HepG2 (cell line): ENCODE data around the gene PKM. TPM values are rescaled to one million over a fixed set of nuclear protein-coding genes. Genes with fewer than 3 reads are reported as not detected.

ENCODE experiments used
- ATAC-seq: fragments of 200-7000 bp; cut with Tn5 transposase; 3 replicates; pipeline ENCODE4 v1.9.1; 2020; ENCODE audit warnings: mild to moderate bottlenecking, moderate library complexity
- BruUV-seq: library from RNA; stranded (reverse); fragments of 400-500 nt; replicated peaks from 2 replicates; lab custom pipeline; 2021; lab: Mats Ljungman, UMichigan
- CTCF ChIA-PET: fragments of 300-600 bp; formaldehyde crosslinking; extraction: SDS; loops from one replicate; lab custom pipeline; 2021; ENCODE audit warnings: low total read pairs, inconsistent platforms, low intra/inter-chr PET ratio; lab: Yijun Ruan, JAX
- POLR2A ChIA-PET: fragments of 350-600 bp; sonication (Branson Sonifier 250); formaldehyde crosslinking; loops from one replicate; lab custom pipeline; 2020; ENCODE audit warnings: antibody characterized with exemption, inconsistent platforms; lab: Yijun Ruan, JAX
- DNase-seq: peaks from one replicate; pipeline ENCODE4 v3.0.0-alpha.2; 2015; ENCODE audit warnings: low spot score
- FAIRE-seq: peaks from 3 replicates; lab custom pipeline; 2011; peaks lifted over from hg19 to GRCh38; lab: Jason Lieb, UNC
- H2AFZ ChIP-seq: one replicate; pipeline ENCODE4 v1.6.1; 2011; ENCODE audit warnings: low read length, inconsistent platforms
- H3K27ac ChIP-seq: fragments of 300-600 bp; 3 replicates; pipeline ENCODE4 v1.8.0; 2011; ENCODE audit warnings: mixed run types, mild to moderate bottlenecking, mixed read lengths, low read length, inconsistent platforms; ENCODE audit not compliant: insufficient read depth; ENCODE audit errors: extremely low read length
- H3K27me3 ChIP-seq, 2 experiments: fragments of 200-600 bp in 1 of 2; 2 replicates in 1 of 2; 3 replicates in 1 of 2; pipeline versions ENCODE4 v1.6.0 to v1.8.0; 2011; ENCODE audit warnings: low read length in 2 of 2, mild to moderate bottlenecking in 2 of 2, moderate library complexity in 2 of 2, inconsistent platforms in 1 of 2; ENCODE audit not compliant: insufficient read depth in 2 of 2, control insufficient read depth in 1 of 2
- H3K36me3 ChIP-seq, 2 experiments: fragments of 200-600 bp in 1 of 2; replicated peaks in 1 of 2; 2 replicates in 1 of 2; 3 replicates in 1 of 2; pipeline versions ENCODE4 v1.5.1 to v1.8.0; 2011; ENCODE audit warnings: low read length in 2 of 2, inconsistent platforms in 1 of 2; ENCODE audit not compliant: insufficient read depth in 2 of 2, control insufficient read depth in 1 of 2
- H3K4me1 ChIP-seq: 2 replicates; pipeline ENCODE4 v1.5.1; 2012; ENCODE audit warnings: low read length, inconsistent platforms; ENCODE audit not compliant: insufficient read depth
- H3K4me2 ChIP-seq: 2 replicates; pipeline ENCODE4 v1.6.0; 2011; ENCODE audit warnings: low read depth, low read length, inconsistent platforms
- H3K4me3 ChIP-seq, 3 experiments: fragments of 200-600 bp in 1 of 3; sonication (generic), shearing (Covaris generic) in 1 of 3; replicated peaks in 1 of 3; 2 replicates each; pipeline ENCODE4 v1.5.1; 2011 to 2016; ENCODE audit warnings: low read length in 3 of 3, inconsistent platforms in 2 of 3, low read depth in 2 of 3, mild to moderate bottlenecking in 2 of 3, control low read depth in 1 of 3, mixed read lengths in 1 of 3; ENCODE audit not compliant: insufficient read depth in 1 of 3
- H3K79me2 ChIP-seq: one replicate; pipeline ENCODE4 v1.6.1; 2011; ENCODE audit warnings: low read length, inconsistent platforms; ENCODE audit not compliant: insufficient read depth
- H3K9ac ChIP-seq: 2 replicates; pipeline ENCODE4 v1.6.0; 2011; ENCODE audit warnings: mild to moderate bottlenecking, low read depth, low read length, inconsistent platforms; ENCODE audit not compliant: insufficient read depth
- H3K9me3 ChIP-seq: 2 replicates; pipeline ENCODE4 v1.5.1; 2012; ENCODE audit warnings: mild to moderate bottlenecking, low read length
- H4K20me1 ChIP-seq: 2 replicates; pipeline ENCODE4 v1.6.0; 2011; ENCODE audit warnings: inconsistent platforms, mild to moderate bottlenecking, low read length, moderate library complexity; ENCODE audit not compliant: insufficient read depth
- ARID3A ChIP-seq: IDR thresholded peaks from 2 replicates; pipeline ENCODE4 v1.6.1; 2012; ENCODE audit warnings: low read depth, low read length, improper control_type of control experiment
- CENPX ChIP-seq: sonication (generic); formaldehyde crosslinking; IDR thresholded peaks from 2 replicates; pipeline ENCODE4 v1.9.0; 2021; ENCODE audit warnings: mild to moderate bottlenecking, missing genetic modification reagents, moderate library complexity
- ELF3 ChIP-seq: IDR thresholded peaks from 2 replicates; pipeline ENCODE4 v1.6.1; 2016; ENCODE audit warnings: missing genetic modification reagents, missing compliant biosample characterization
- ISL2 ChIP-seq: sonication (generic); formaldehyde crosslinking; IDR thresholded peaks from 2 replicates; pipeline ENCODE4 v1.5.0; 2020; ENCODE audit warnings: missing genetic modification reagents
- RFX1 ChIP-seq: fragments of 450-650 bp; IDR thresholded peaks from 2 replicates; pipeline ENCODE4 v1.6.1; 2017
- RORA ChIP-seq: sonication (generic); formaldehyde crosslinking; IDR thresholded peaks from 2 replicates; pipeline ENCODE4 v1.5.0; 2020; ENCODE audit warnings: mild to moderate bottlenecking, missing genetic modification reagents, moderate library complexity
- TCF12 ChIP-seq, 2 experiments: fragments of 450-650 bp in 1 of 2; sonication (generic) in 1 of 2; formaldehyde crosslinking in 1 of 2; IDR thresholded peaks; 2 replicates each; pipeline versions ENCODE4 v1.6.1 to v1.8.0; 2017 to 2022; ENCODE audit warnings: antibody characterized with exemption in 1 of 2, mild to moderate bottlenecking in 1 of 2, missing genetic modification reagents in 1 of 2, moderate library complexity in 1 of 2
- THAP8 ChIP-seq: sonication (generic); formaldehyde crosslinking; IDR thresholded peaks from 2 replicates; pipeline ENCODE4 v1.5.1; 2020; ENCODE audit warnings: missing genetic modification reagents, mild to moderate bottlenecking, borderline replicate concordance
- U2AF2 ChIP-seq: fragments of 200-400 bp; formaldehyde crosslinking; IDR thresholded peaks from 2 replicates; pipeline ENCODE4 v1.6.1; 2017; ENCODE audit warnings: low read depth, mild to moderate bottlenecking, low read length
- ZBTB7A ChIP-seq: sonication (generic); formaldehyde crosslinking; IDR thresholded peaks from 2 replicates; pipeline ENCODE4 v1.8.0; 2022; ENCODE audit warnings: mild to moderate bottlenecking, missing genetic modification reagents
- ZBTB7B ChIP-seq: sonication (generic); formaldehyde crosslinking; IDR thresholded peaks from 2 replicates; pipeline ENCODE4 v1.4.0; 2020; ENCODE audit warnings: missing genetic modification reagents
- ZNF20 ChIP-seq: sonication (generic); formaldehyde crosslinking; IDR thresholded peaks from 2 replicates; pipeline ENCODE4 v1.4.0; 2020; ENCODE audit warnings: mild to moderate bottlenecking, moderate library complexity, missing genetic modification reagents
- ZNF468 ChIP-seq: sonication (generic); formaldehyde crosslinking; IDR thresholded peaks from 2 replicates; pipeline ENCODE4 v1.8.0; 2022; ENCODE audit warnings: mild to moderate bottlenecking, moderate library complexity, missing genetic modification reagents
- ZNF569 ChIP-seq: sonication (generic); formaldehyde crosslinking; IDR thresholded peaks from 2 replicates; pipeline ENCODE4 v1.5.0; 2020; ENCODE audit warnings: mild to moderate bottlenecking, missing genetic modification reagents, moderate library complexity, borderline replicate concordance
- ZNF597 ChIP-seq: sonication (generic); formaldehyde crosslinking; IDR thresholded peaks from 2 replicates; pipeline ENCODE4 v1.5.0; 2020; ENCODE audit warnings: missing genetic modification reagents
- ZNF605 ChIP-seq: sonication (generic); formaldehyde crosslinking; IDR thresholded peaks from 2 replicates; pipeline ENCODE4 v1.8.0; 2022; ENCODE audit warnings: mild to moderate bottlenecking, missing genetic modification reagents
- ZNF775 ChIP-seq: sonication (generic); formaldehyde crosslinking; IDR thresholded peaks from 2 replicates; pipeline ENCODE4 v1.4.0; 2020; ENCODE audit warnings: missing genetic modification reagents, mild to moderate bottlenecking, moderate library complexity, borderline replicate concordance
- WGBS: methylation state at CpG from one replicate; pipeline ENCODE4 v1.1.6; 2017; ENCODE audit warnings: low lambda C conversion rate; 5-methylcytosine and 5-hydroxymethylcytosine counted together
- in situ Hi-C: cut with HindIII; loops from 2 replicates; pipeline ENCODE4 v1.10.0; 2017; ENCODE audit warnings: low pct_unique_long_range_greater_than_20kb; ENCODE audit not compliant: extremely low pct_ligation_motif_present
- intact Hi-C: fragments of 100-400 bp; cut with micrococcal nuclease; formaldehyde crosslinking; loops from one replicate; pipeline ENCODE4 v1.10.0; 2022; ENCODE audit not compliant: unreplicated experiment
- polyA plus RNA-seq, 8 experiments: library from polyadenylated mRNA; depleted of rRNA in 3 of 8; stranded (reverse) in 7 of 8; unstranded in 1 of 8; fragments of >200 nt; fragmentation: Illumina TruSeq in 4 of 8; extraction: Trizol in 4 of 8; gene quantifications; 2 replicates each; pipeline versions ENCODE4 v1.2.1 to v1.2.3, GENCODE V29; 2011 to 2016; ENCODE audit warnings: low read depth in 4 of 8, missing spikeins in 1 of 8, mixed read lengths in 1 of 8; ENCODE audit not compliant: insufficient read depth in 1 of 8
- total RNA-seq, 5 experiments: library from RNA; depleted of rRNA; stranded (reverse); fragments of >200 nt; fragmentation: Illumina TruSeq; extraction: Trizol; gene quantifications; 2 replicates each; pipeline ENCODE4 v1.2.3, GENCODE V29; 2016; ENCODE audit warnings: low read depth in 1 of 5

PKM gene
- total and polyA plus RNA-seq, 2 of the 13 experiments (the other 11 are each of a cell fraction or from before 2014, with no cell fraction given) = 488 to 780 TPM

GRCh38 chr15:72163719-72164118 lies 67.3 kb downstream of the PKM start:
- Histone ChIP-seq H4K20me1 (no peaks in the 10 kb centered on the region), H2AFZ (no peak overlapping the region)
- no peak for ATAC-seq
- WGBS = 29% methylated on average over 3 of the region's 4 CpGs
- TF ChIP-seq ZNF775 (CRISPR knock-in tag) (no peak), RORA (CRISPR knock-in tag) (no peak), RFX1 (peak; percentile 10; the same call in 1 of the 2 replicates), ZNF597 (CRISPR knock-in tag) (no peak)
- TF ChIP-seq, all 625 proteins: peak for 1
- Histone ChIP-seq H3K27ac (no peak overlapping the region), H3K9me3 (no peaks in the 10 kb centered on the region), H3K4me1 (peaks cover 32% of the 10 kb centered on the region), H3K4me2 (no peak overlapping the region), H3K79me2 (no peaks in the 10 kb centered on the region), H3K4me3 (no peak overlapping the region), H3K9ac (no peak overlapping the region), H3K36me3 (no peaks in the 10 kb centered on the region), H3K27me3 (peaks cover 6 to 16% of the 10 kb centered on the region in 2 experiments; a peak in 3 of 5 replicates)
- CTCF ChIA-PET = no interaction called here
- FAIRE-seq (no peak), DNase-seq (no peak)
- POLR2A ChIA-PET = no interaction called here
- intact Hi-C loops = no loop called here
- BruUV-seq = no TSS peak
- in situ Hi-C loops = no loop called here

GRCh38 chr15:72162569-72162968 lies 68.4 kb downstream of the PKM start:
- Histone ChIP-seq H3K9ac (no peak overlapping the region), H3K27me3 (peaks cover 4 to 13% of the 10 kb centered on the region in 2 experiments; a peak in 3 of 5 replicates), H2AFZ (no peak overlapping the region), H4K20me1 (no peaks in the 10 kb centered on the region), H3K9me3 (no peaks in the 10 kb centered on the region), H3K79me2 (no peaks in the 10 kb centered on the region), H3K4me3 (no peak overlapping the region), H3K4me1 (peaks cover 21% of the 10 kb centered on the region), H3K36me3 (no peaks in the 10 kb centered on the region), H3K4me2 (no peak overlapping the region), H3K27ac (no peak overlapping the region)
- no peak for FAIRE-seq
- DNase-seq = no peak
- no TSS peak for BruUV-seq
- ChIA-PET CTCF (no interaction called here), POLR2A (interaction anchor here (0.6 kb wide), 1 partner anchor 10 kb away, joined by 3 read pairs; no protein-coding TSS in a partner anchor)
- no peak for ATAC-seq
- WGBS = 61% methylated on average over 4 of the region's 5 CpGs
- intact Hi-C loops = no loop called here
- in situ Hi-C loops = no loop called here
- TF ChIP-seq ARID3A = no peak
- no peak for TF ChIP-seq ISL2
- no peak for TF ChIP-seq ZNF569 (CRISPR knock-in tag)
- TF ChIP-seq RFX1 = no peak
- TF ChIP-seq ZBTB7B (CRISPR knock-in tag) = no peak
- TF ChIP-seq TCF12 (IDR thresholded peaks at IDR 0.05) = no peak
- no peak for TF ChIP-seq TCF12 (CRISPR knock-in tag; IDR thresholded peaks at IDR 0.05)
- TF ChIP-seq CENPX (CRISPR knock-in tag) = no peak
- no peak for TF ChIP-seq ELF3 (CRISPR knock-in tag)
- TF ChIP-seq ZBTB7A (CRISPR knock-in tag) = no peak
- TF ChIP-seq ZNF20 = no peak
- no peak for TF ChIP-seq U2AF2
- no peak for TF ChIP-seq ZNF468
- TF ChIP-seq ZNF605 (CRISPR knock-in tag) = no peak
- TF ChIP-seq THAP8 = no peak
